AG04449 (cell line): Measurements from ENCODE around the gene ARHGEF18.

Source experiments
- CTCF ChIA-PET: fragments of 350-600 bp; formaldehyde crosslinking; extraction: SDS; loops from one replicate; lab custom pipeline; 2021; ENCODE audit warnings: antibody characterized with exemption; lab: Yijun Ruan, JAX
- POLR2A ChIA-PET: fragments of 400-600, 350-600 bp; formaldehyde crosslinking; extraction: SDS; loops from one replicate; lab custom pipeline; 2020; ENCODE audit warnings: antibody characterized with exemption, inconsistent platforms; lab: Yijun Ruan, JAX
- DNase-seq: peaks from one replicate; pipeline ENCODE4 v3.0.0-alpha.2; 2010; ENCODE audit warnings: low read depth, low spot score
- H3K4me3 ChIP-seq: 2 replicates; pipeline ENCODE4 v1.5.1; 2011; ENCODE audit warnings: low read depth, mild to moderate bottlenecking, control low read depth, low read length
- CTCF ChIP-seq: IDR thresholded peaks from one replicate; pipeline ENCODE4 v1.5.1; 2011; ENCODE audit warnings: mild to moderate bottlenecking, moderate library complexity, low read length, control low read depth, inconsistent platforms; ENCODE audit not compliant: insufficient read depth; ENCODE audit errors: missing control alignments

ARHGEF18 gene

GRCh38 chr19:7311911-7312310 is 36.8 kb upstream of the ARHGEF18 start:
- H3K4me3 ChIP-seq = no peak overlapping the region
- DNase-seq = no peak
- no peak for TF ChIP-seq CTCF
- ChIA-PET POLR2A (no interaction called here), CTCF (interaction anchor here (1.0 kb wide), 1 partner anchor 19 kb away, joined by 4 read pairs; no protein-coding TSS in a partner anchor)

DNA sequence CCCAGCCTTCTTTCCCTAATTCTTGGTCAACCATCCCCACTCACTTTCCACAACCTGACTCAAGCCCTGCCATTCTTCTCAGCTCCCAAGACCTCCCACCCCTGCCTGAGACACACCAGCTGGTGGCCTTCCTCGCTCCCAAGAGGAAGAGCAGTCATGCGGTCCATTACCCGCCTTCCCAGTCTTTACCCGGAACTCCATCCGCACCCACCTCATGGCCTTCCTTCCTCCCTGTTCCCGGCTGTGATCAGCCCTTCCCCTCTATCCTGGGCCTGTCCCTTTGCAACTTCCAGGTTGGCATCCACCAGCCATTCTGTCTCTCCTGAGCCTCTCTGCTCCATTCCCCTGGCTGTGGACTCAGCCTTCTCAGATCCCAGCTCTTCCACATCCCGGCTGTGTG is 35.9 kb upstream of the ARHGEF18 start:
- POLR2A ChIA-PET = no interaction called here
- no peak for DNase-seq
- CTCF ChIA-PET = no interaction called here
- no peak overlapping the region for H3K4me3 ChIP-seq
- TF ChIP-seq CTCF = no peak

GRCh38 chr19:7318176-7318575 is 30.6 kb upstream of the ARHGEF18 start:
- ChIA-PET POLR2A (no interaction called here), CTCF (interaction anchor here (1.4 kb wide), 1 partner anchor 22 kb away, joined by 4 read pairs; no protein-coding TSS in a partner anchor)
- H3K4me3 ChIP-seq = no peak overlapping the region
- no peak for TF ChIP-seq CTCF
- DNase-seq = no peak

DNA sequence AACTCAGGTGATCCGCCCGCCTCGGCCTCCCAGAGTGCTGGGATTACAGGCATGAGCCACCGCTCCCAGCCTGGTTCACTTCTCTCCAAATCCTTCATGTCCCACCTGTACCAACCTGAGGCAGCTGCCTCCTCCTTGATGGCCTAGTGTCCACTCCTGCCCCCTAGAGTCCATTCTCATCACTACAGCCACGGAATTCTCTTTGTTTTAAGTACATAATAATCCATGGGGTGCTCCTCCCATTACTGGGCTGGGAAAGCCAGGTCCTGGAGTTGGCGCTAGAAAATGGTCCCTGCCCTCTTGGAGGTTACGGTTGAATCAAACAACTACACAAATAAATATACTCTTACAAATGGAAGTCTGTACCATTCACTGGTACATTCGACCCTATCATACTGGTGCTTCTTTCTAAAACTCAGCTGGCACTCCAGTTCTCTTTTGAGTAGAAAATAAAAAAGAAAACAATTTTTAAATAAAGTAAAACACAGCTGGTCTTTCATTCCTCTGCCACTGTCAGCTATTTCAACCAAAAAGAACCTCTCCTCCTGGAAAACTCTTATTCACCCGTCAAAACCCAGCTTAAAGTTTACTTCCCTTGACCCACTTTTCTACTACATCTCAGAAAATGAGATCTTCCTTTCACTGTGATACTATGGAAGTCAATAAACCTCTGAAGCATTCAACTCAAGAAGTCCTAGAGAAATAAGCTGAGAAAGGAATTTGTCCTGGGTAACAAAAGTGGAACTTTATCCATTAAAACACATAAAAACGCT is 22.4 kb upstream of the ARHGEF18 start:
- POLR2A ChIA-PET = no interaction called here
- no peak overlapping the region for H3K4me3 ChIP-seq
- peak; percentile 12 for TF ChIP-seq CTCF
- DNase-seq = no peak
- CTCF ChIA-PET = interaction anchor here (0.8 to 2.5 kb wide), 10 partner anchors 15 to 227 kb away, joined by 3 to 8 read pairs (median 4); no protein-coding TSS in a partner anchor

- TF ChIP-seq CTCF = no peak
- DNase-seq = no peak
- CTCF ChIA-PET = interaction anchor here (0.9 kb wide), 1 partner anchor 229 kb away, joined by 3 read pairs; no protein-coding TSS in a partner anchor
- no peak overlapping the region for H3K4me3 ChIP-seq
- POLR2A ChIA-PET = no interaction called here
Observed at GRCh38 chr19:7327802-7328201, 20.9 kb upstream of the ARHGEF18 start.

DNA sequence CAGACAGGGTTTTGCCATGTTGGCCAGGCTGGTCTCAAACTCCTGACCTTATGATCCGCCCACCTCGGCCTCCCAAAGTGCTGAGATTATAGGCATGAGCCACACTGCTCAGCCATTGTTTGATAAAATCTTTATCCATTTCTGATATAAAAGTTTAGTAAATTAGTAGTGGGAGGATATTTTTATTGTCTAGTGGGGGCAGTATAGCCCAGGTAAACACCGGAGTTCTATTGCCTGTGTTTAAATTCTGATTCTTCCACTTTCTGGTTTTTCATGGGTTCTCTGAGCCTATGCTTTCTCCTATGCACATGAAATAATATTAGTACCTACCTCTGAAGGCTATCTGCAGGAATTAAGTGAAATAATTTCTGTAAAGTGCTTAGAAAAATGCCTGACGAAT is 20.1 kb upstream of the ARHGEF18 start:
- no peak overlapping the region for H3K4me3 ChIP-seq
- DNase-seq = no peak
- ChIA-PET CTCF (interaction anchor here (2.6 kb wide), 1 partner anchor 12 kb away, joined by 15 read pairs; no protein-coding TSS in a partner anchor), POLR2A (no interaction called here)
- TF ChIP-seq CTCF = no peak
